Right renal cortex interstitium (tissue), 3 donors: ENCODE measurements around the gene HES7. TPM values are rescaled to one million over a fixed set of nuclear protein-coding genes. Genes with fewer than 3 reads are reported as not detected.

Source experiments
- DNase-seq, 3 donors: peaks; one replicate each; pipeline ENCODE4 v3.0.0-alpha.2; 2013; ENCODE audit warnings: low read depth in 3 of 3, low spot score in 2 of 3
- polyA plus RNA-seq, 3 donors: library from polyadenylated mRNA; unstranded; fragments of 120-200 nt; gene quantifications; one replicate each; pipeline ENCODE4 v1.2.1, GENCODE V29; 2013; ENCODE audit not compliant: insufficient read length in 3 of 3

HES7 gene
- polyA plus RNA-seq, 3 donors: not detected

GRCh38 chr17:8155996-8156245 lies 32.0 kb upstream of the HES7 start:
- no peak for DNase-seq

- DNase-seq: no peak
Measured at GRCh38 chr17:8155231-8155995, 31.5 kb upstream of the HES7 start.

DNA sequence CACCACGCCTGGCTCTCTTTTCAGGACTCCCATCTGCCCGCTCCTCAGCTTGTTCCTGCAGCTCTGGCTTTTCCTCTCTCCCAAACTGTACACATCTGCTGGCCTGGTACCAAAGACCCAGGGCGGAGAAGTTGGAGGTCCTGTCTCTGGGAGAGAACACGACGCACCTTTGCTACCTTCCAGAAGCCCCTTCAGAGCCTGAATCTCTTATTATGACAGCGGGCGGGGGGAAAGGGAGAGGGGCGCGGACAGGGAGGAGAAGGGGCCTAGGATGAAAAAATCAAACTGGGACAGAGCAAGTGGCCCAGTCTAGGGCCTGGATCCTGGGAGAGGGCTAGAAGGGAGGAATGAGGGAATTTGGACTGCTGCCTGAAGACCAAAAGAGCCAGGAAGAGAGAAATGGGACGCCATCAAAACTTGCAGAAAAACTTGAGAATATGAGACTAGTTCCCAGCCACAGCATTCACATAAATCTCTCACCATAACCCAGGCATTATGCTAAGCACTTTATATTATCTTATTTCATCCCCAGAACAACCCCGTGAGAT lies 30.8 kb upstream of the HES7 start:
- no peak for DNase-seq

GRCh38 chr17:8153957-8154607 lies 30.2 kb upstream of the HES7 start:
- peak in 2 of 3 donors; percentile 91 to 94 for DNase-seq

GRCh38 chr17:8153525-8153956 lies 29.6 kb upstream of the HES7 start:
- DNase-seq: no peak

DNA sequence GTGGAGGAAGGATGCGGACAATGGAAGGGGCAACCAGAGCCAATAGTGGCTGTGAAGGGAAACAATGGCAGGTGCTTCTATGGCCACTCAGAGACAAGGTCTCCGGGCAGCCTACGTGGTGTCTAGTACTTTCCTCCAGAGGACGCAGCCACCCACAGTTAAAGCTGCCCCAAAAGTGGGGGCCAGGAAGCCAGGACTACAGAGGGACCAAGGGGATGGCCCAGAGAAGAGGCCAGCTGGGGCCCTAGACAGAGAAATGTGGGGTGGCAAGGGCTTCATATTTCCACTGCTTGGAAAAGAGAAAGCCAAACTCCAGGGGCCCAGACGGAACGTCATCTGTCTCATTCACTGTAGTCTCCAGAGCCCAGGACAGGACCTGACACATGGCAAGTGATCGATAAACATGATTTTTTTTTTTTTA lies 29.1 kb upstream of the HES7 start:
- no peak for DNase-seq

GRCh38 chr17:8152112-8152775 lies 28.3 kb upstream of the HES7 start, which contains the start of gene PER1:
PER1 (minus strand) TSS chr17:8152404; CDS start chr17:8150706, 1,698 bp downstream.
- DNase-seq: no peak

DNA sequence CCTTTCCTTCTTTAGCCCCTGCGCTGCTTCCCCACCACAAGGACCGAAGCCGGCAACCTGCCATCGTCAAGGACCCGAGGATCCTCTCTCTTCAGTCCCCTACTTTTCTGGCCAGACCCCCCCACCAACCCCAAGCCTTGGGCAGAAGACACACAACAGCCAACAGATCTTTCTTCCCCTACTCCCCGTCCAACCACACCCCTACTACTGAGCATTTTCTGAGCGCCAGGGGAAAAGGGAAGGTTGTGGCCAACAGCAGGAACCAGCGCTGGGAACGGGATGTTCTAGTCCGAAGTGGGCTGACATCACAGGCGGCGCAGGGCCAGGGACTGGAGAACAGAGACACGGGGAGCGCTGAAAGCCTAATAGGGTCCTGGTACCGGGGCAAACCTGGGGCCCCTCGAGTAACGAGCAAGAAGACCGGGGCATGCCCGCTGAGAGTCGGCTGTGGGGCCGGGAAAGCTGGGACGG lies 27.8 kb upstream of the HES7 start:
- no peak for DNase-seq

GRCh38 chr17:8151120-8151640 lies 27.3 kb upstream of the HES7 start:
- peak in 1 of 3 donors; percentile 78 for DNase-seq

- no peak for DNase-seq
Measured at GRCh38 chr17:8150194-8151119, 26.6 kb upstream of the HES7 start.

GRCh38 chr17:8149419-8150193 lies 25.7 kb upstream of the HES7 start:
- no peak for DNase-seq

- no peak for DNase-seq
Measured at GRCh38 chr17:8148560-8148959, 24.7 kb upstream of the HES7 start.

DNA sequence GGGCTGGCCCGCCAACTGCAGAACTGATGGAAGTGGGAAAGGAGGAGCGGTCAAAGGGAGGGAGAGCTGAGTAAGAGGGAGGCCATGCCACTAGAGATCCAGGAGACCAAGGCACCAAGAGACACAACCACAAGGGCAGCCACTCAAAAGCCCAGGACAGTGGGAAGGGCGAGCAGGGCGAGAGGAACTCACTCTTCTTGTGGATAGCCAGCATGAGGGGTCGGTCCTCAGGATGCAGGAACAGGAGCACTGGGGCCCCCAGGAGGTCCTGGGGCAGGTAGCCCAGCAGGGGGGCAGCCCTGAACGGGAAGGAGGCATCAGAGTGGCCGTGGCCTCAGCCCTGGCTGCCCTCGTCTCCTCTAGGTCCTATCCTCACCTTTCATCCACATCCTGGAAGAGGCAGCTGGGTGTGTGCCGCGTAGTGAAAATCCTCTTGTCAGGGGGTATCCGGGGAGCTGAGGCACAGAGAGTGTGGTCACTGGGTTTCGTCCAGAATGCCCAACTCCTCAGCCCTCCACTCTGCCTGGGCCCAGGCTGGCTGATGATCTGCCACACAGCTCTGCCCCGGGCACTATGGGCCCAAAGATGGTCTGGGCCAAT lies 24.0 kb upstream of the HES7 start:
- DNase-seq: no peak

- no peak for DNase-seq
Measured at GRCh38 chr17:8147141-8147804, 23.4 kb upstream of the HES7 start.

GRCh38 chr17:8146381-8147140 lies 22.7 kb upstream of the HES7 start:
- no peak for DNase-seq

DNA sequence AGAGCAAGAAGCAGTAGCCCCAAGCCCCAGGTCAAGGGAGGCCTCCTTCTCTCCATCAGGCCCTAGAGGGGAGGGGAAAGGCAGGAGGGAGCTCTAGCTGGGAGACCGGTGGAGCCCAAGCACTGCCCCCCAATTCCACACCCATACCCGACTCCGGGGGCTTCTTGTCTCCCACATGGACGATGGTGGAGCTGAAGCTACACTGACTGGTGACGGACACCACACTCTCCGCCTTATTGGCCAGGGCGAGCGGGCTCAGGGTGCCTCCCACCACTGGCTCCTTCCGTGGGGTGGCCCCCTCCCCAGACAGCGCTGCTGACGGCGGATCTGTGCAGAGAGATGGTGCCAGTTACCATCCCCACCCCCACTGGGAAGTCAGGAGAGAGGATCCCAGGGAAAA lies 21.9 kb upstream of the HES7 start:
- DNase-seq: no peak

GRCh38 chr17:8144401-8145231 lies 20.7 kb upstream of the HES7 start:
- DNase-seq: no peak
